ENCODE measurements around the gene FBLL1.
A peak's percentile ranks its signal among the peaks of the same experiment; 100 is the strongest.

FBLL1 gene

DNA sequence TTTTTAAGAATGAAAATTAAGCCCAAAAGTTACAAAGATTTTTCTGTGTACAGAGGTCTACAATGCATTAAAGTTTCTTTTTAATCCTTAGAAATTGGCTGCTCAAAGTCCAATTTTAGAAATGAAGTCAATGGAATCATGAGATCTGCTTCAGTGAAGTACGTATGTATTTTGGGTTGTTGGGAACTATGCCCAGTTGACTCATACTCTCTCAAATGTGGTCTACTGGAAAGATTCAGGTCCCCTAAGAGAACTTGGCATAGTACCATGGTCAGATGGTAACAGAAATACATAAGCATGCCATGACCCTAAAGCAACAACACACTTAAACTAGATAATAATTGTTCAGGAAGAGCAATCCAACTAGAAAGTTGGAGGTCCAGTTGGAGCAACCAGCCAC, 23.0 kb downstream of the FBLL1 start:
- DNase-seq (ENCODE audit: low read depth): peak; percentile 99
- TF ChIP-seq, protein P1, sequence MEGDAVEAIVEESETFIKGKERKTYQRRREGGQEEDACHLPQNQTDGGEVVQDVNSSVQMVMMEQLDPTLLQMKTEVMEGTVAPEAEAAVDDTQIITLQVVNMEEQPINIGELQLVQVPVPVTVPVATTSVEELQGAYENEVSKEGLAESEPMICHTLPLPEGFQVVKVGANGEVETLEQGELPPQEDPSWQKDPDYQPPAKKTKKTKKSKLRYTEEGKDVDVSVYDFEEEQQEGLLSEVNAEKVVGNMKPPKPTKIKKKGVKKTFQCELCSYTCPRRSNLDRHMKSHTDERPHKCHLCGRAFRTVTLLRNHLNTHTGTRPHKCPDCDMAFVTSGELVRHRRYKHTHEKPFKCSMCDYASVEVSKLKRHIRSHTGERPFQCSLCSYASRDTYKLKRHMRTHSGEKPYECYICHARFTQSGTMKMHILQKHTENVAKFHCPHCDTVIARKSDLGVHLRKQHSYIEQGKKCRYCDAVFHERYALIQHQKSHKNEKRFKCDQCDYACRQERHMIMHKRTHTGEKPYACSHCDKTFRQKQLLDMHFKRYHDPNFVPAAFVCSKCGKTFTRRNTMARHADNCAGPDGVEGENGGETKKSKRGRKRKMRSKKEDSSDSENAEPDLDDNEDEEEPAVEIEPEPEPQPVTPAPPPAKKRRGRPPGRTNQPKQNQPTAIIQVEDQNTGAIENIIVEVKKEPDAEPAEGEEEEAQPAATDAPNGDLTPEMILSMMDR (IDR thresholded peaks at IDR 0.05; ENCODE audit: low read length, missing control alignments): no peak
- H3K4me3 ChIP-seq (replicated peaks; ENCODE audit: low read depth, low read length): no peak overlapping the region

DNA sequence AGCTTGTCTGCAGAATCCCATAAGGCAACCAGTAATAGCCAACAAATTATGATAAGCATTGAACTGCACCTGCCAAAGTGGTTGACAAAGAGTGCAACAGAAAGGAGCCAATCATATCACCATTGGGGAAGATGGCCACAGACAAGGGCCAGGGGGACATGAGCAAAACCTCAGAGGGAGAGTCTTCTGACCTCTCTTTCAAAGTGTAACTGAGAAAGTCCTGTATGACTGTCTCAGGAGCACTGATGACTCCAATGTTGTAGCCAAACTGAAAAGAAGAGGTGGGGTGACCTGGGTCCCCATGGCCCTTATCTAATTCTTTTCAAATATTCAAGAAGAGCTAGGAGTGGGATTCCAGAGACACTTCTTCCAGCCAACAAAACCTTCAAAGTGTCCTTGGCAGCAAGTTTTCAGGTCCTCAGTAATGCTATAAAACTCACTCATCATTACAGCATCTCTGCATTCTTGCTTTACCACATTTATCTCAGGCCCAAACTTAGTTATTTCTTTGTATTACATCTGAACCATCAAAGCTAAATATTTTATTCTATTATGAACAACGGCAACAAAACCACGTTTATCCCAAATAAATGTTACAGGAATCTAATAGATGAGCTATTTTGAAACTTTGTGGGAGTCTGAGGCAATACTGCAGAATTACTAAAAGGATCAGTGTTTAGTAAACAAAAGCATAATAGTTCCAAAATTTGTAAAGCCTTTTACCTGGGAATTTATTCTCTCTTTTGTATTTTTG, 24.4 kb downstream of the FBLL1 start:
- H3K4me3 ChIP-seq (replicated peaks; ENCODE audit: low read depth, low read length): no peak overlapping the region
- TF ChIP-seq, protein P1 (IDR thresholded peaks at IDR 0.05; ENCODE audit: low read length, missing control alignments): no peak
- no peak for DNase-seq (ENCODE audit: low read depth)

- H3K4me3 ChIP-seq (replicated peaks; ENCODE audit: low read depth, low read length): no peak overlapping the region
- no peak for DNase-seq (ENCODE audit: low read depth)
- TF ChIP-seq, protein P1 (IDR thresholded peaks at IDR 0.05; ENCODE audit: low read length, missing control alignments): no peak
Measured at GRCh38 chr5:168557389-168557788, 28.3 kb downstream of the FBLL1 start.

- H3K4me3 ChIP-seq (replicated peaks; ENCODE audit: low read depth, low read length): no peak overlapping the region
- TF ChIP-seq, protein P1 (IDR thresholded peaks at IDR 0.05; ENCODE audit: low read length, missing control alignments): no peak
- no peak for DNase-seq (ENCODE audit: low read depth)
Measured at GRCh38 chr5:168562279-168562678, 33.2 kb downstream of the FBLL1 start.

- no peak for DNase-seq (ENCODE audit: low read depth)
- TF ChIP-seq, protein P1 (IDR thresholded peaks at IDR 0.05; ENCODE audit: low read length, missing control alignments): no peak
- H3K4me3 ChIP-seq (replicated peaks; ENCODE audit: low read depth, low read length): no peak overlapping the region
Measured at GRCh38 chr5:168563959-168564358, 34.9 kb downstream of the FBLL1 start.

DNA sequence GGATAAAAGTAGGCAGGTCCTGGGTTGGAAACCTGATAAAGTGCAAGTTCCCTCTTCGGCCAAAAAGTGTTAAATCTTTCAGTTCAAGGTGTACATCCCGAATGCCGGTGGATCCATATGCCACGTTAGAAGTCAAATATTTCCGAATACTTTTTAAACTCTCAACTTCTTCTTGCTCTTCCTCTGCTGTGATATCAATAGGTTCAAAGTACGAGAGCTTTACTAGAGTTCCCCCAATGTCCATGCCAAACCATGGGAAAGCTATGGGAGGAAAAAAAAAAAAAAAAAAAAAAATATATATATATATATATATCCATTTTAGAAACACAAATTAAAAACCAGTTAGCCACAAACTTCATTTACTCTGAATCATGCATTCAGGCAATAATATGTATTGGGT, 39.6 kb downstream of the FBLL1 start:
- TF ChIP-seq, protein P1 (IDR thresholded peaks at IDR 0.05; ENCODE audit: low read length, missing control alignments): no peak
- no peak overlapping the region for H3K4me3 ChIP-seq (replicated peaks; ENCODE audit: low read depth, low read length)
- DNase-seq (ENCODE audit: low read depth): no peak
